Amniotic stem cell (primary cell): ENCODE results near the gene CENPL.
"Not testable (repeated sequence)": the region's sequence is repeated elsewhere in the genome, so short reads cannot be mapped to it uniquely, and the experiment has no call there.

Experiments
- DNase-seq: peaks from one replicate; lab custom pipeline; 2025; lab: John Stamatoyannopoulos, UW

Gene CENPL

GRCh38 chr1:173824315-173825081 is at the start of gene CENPL, which contains the start of gene DARS2:
CENPL (minus strand) TSS chr1:173824883; CDS start chr1:173811299, 13,584 bp downstream.
DARS2 (plus strand) TSS chr1:173824673; CDS start chr1:173825230, 557 bp downstream.
- peak; percentile 94 for DNase-seq

- no peak for DNase-seq
Observed at GRCh38 chr1:173871500-173871899, 46.8 kb upstream of the CENPL start.

GRCh38 chr1:173871091-173871490 is 46.4 kb upstream of the CENPL start:
- DNase-seq, result no peak

- DNase-seq, result no peak
Observed at GRCh38 chr1:173870252-173871075, 45.8 kb upstream of the CENPL start.

GRCh38 chr1:173869021-173869359 is 44.3 kb upstream of the CENPL start:
- DNase-seq, result no peak

- DNase-seq, result no peak
Observed at GRCh38 chr1:173868266-173869020, 43.8 kb upstream of the CENPL start, which contains the start of gene ZBTB37. ZBTB37 (plus strand) TSS chr1:173868380; CDS start chr1:173870226, 1,846 bp downstream.

GRCh38 chr1:173867753-173868265 is 43.1 kb upstream of the CENPL start, which contains the start of gene GAS5:
GAS5 (minus strand) TSS chr1:173867989.
- DNase-seq, result peak; percentile 100

GRCh38 chr1:173867141-173867752 is 42.6 kb upstream of the CENPL start:
- no peak for DNase-seq

GRCh38 chr1:173866413-173867115 is 41.9 kb upstream of the CENPL start:
- no peak for DNase-seq

- no peak for DNase-seq
Observed at GRCh38 chr1:173865468-173866164, 40.9 kb upstream of the CENPL start.

- DNase-seq, result no peak
Observed at GRCh38 chr1:173864179-173864867, 39.6 kb upstream of the CENPL start.

- DNase-seq, result no peak
Observed at GRCh38 chr1:173863224-173864161, 38.8 kb upstream of the CENPL start.

GRCh38 chr1:173862769-173863223 is 38.1 kb upstream of the CENPL start:
- no peak for DNase-seq

GRCh38 chr1:173862146-173862768 is 37.6 kb upstream of the CENPL start:
- DNase-seq, result not testable (repeated sequence)

- DNase-seq, result no peak
Observed at GRCh38 chr1:173861731-173862145, 37.1 kb upstream of the CENPL start.

- DNase-seq, result no peak
Observed at GRCh38 chr1:173860065-173860464, 35.4 kb upstream of the CENPL start.

- not testable (repeated sequence) for DNase-seq
Observed at GRCh38 chr1:173859547-173859946, 34.9 kb upstream of the CENPL start.
